Right cardiac atrium (tissue), 5 donors: ENCODE data around the gene CNTN5. TPM values are rescaled to one million over a fixed set of nuclear protein-coding genes. Genes with fewer than 3 reads are reported as not detected.

Experiments
- ATAC-seq, 2 donors: fragments of 200-7000 bp; cut with Tn5 transposase; one replicate each; pipeline versions ENCODE4 v1.8.0 to v1.9.1; 2020; ENCODE audit warnings: moderate library complexity in 2 of 2, mild to moderate bottlenecking in 1 of 2
- DNase-seq, 3 donors: peaks; one replicate each; pipeline ENCODE4 v3.0.0-alpha.2; 2020
- H3K27ac ChIP-seq: one replicate; pipeline ENCODE4 v1.5.1; 2013; ENCODE audit warnings: mild to moderate bottlenecking, low read length, control low read depth, moderate library complexity
- H3K27me3 ChIP-seq: one replicate; pipeline ENCODE4 v1.6.1; 2013; ENCODE audit not compliant: control insufficient read depth, insufficient read depth
- H3K4me1 ChIP-seq: one replicate; pipeline ENCODE4 v1.6.1; 2013; ENCODE audit warnings: low read length; ENCODE audit not compliant: control insufficient read depth, insufficient read depth
- H3K4me3 ChIP-seq: one replicate; pipeline ENCODE4 v1.5.1; 2013; ENCODE audit warnings: low read length, control low read depth
- H3K9me3 ChIP-seq: one replicate; pipeline ENCODE4 v1.6.1; 2013; ENCODE audit warnings: low read length; ENCODE audit not compliant: control insufficient read depth
- WGBS: extraction: QIAGEN DNeasy Blood & Tissue Kit; methylation state at CpG from one replicate; pipeline ENCODE4 v1.1.7; 2013; 5-methylcytosine and 5-hydroxymethylcytosine counted together
- intact Hi-C, 4 donors: fragments of 100-400 bp; cut with DNase I; formaldehyde crosslinking; loops; one replicate each; pipeline versions ENCODE4 v1.11.0 to v1.14.0; 2022 to 2023
- polyA plus RNA-seq: library from polyadenylated mRNA; stranded (reverse); fragments of 200-250 nt; gene quantifications from one replicate; pipeline ENCODE4 v1.2.3, GENCODE V29; 2013
- total RNA-seq, 4 donors: library from RNA; stranded (reverse); fragmentation: NEBNext Ultra II Directional; extraction: Animal tissue kit (Norgen Biotek cat#: 25700); gene quantifications; one replicate each; pipeline ENCODE4 v1.2.1, GENCODE V29; 2021
- donor health status: healthy with polysubstance abuse.
- donor health status: DM: no; HTN: yes; CAD: no.
- donor health status: DM: no; HTN: no; CAD: no.
- donor health status: DM: no; HTN: yes; CAD: no; lungs with severe emphysema.
- donor health status: DM: yes; HTN: yes; CAD: no.

Gene CNTN5
- total and polyA plus RNA-seq, 5 donors: under 0.01 to 0.09 (median 0.08) TPM; not detected in 2

DNA sequence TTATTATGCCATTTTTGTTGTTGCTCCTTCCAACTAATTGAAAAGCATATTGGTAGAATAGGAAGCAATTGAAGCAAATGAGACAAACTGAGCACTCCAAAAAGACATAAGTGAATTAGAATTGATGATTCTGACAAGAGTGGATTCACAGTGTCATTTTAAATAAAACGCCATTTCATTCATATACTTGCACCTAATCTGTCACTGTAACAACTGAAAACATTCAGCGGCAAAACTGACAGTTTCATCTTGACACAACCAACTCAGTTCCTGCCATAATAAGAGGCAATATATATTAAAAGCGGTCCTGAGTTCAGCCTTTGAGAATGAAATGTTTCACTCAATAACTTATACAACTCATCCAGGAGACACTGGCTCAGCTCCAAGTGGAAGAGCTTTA is 306.8 kb downstream of the CNTN5 start:
- ATAC-seq (no peak), DNase-seq (no peak)
- no peak overlapping the region for H3K27ac ChIP-seq
- no peak overlapping the region for H3K4me3 ChIP-seq
- no peaks in the 10 kb centered on the region for H3K9me3 ChIP-seq
- H3K4me1 ChIP-seq: no peaks in the 10 kb centered on the region
- 87% methylated on average over 3 of the region's 3 CpGs for WGBS
- intact Hi-C loops: no loop called here
- H3K27me3 ChIP-seq: no peaks in the 10 kb centered on the region

DNA sequence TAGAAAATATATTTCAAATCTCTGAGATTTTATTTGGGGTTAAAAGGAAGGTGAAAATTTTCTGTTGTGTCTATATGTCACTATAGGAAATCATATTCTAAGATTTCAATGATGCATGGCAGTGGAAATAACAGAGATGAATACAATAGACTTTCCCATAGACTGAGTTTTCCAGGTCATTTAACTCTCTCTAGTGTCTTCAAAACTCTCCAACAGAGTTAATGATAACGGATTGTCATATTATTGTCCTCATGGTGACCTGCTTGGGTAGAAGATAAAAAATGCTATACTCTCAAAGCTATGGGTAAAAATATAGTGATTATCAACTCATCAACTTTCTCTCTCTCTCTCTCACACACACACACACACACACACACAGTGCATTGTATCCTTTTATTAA is 312.9 kb downstream of the CNTN5 start:
- H3K4me3 ChIP-seq: no peak overlapping the region
- H3K4me1 ChIP-seq: no peaks in the 10 kb centered on the region
- ATAC-seq (no peak), DNase-seq (no peak)
- no peaks in the 10 kb centered on the region for H3K27me3 ChIP-seq
- intact Hi-C loops: no loop called here
- H3K9me3 ChIP-seq: no peaks in the 10 kb centered on the region
- H3K27ac ChIP-seq: no peak overlapping the region
- WGBS: 77% methylated on average over 1 of the region's 1 CpG

GRCh38 chr11:99343117-99343516 is 322.4 kb downstream of the CNTN5 start:
- Histone ChIP-seq H3K4me1 (no peaks in the 10 kb centered on the region), H3K27ac (no peak overlapping the region), H3K4me3 (no peak overlapping the region), H3K27me3 (no peaks in the 10 kb centered on the region), H3K9me3 (no peaks in the 10 kb centered on the region)
- no peak for DNase-seq
- WGBS: 79% methylated on average over 2 of the region's 2 CpGs
- intact Hi-C loops: no loop called here
- ATAC-seq: no peak

- no peak overlapping the region for H3K27ac ChIP-seq
- no peaks in the 10 kb centered on the region for H3K27me3 ChIP-seq
- H3K4me1 ChIP-seq: no peaks in the 10 kb centered on the region
- WGBS: 59% methylated on average over 5 of the region's 5 CpGs
- H3K4me3 ChIP-seq: no peak overlapping the region
- intact Hi-C loops: no loop called here
- ATAC-seq (no peak), DNase-seq (no peak)
- no peaks in the 10 kb centered on the region for H3K9me3 ChIP-seq
Observed at GRCh38 chr11:99349151-99349673, 328.5 kb downstream of the CNTN5 start.

- 15% methylated on average over 1 of the region's 1 CpG for WGBS
- intact Hi-C loops: no loop called here
- Histone ChIP-seq H3K27ac (no peak overlapping the region), H3K4me1 (no peaks in the 10 kb centered on the region), H3K27me3 (no peaks in the 10 kb centered on the region), H3K9me3 (no peaks in the 10 kb centered on the region), H3K4me3 (no peak overlapping the region)
- no peak for DNase-seq
- ATAC-seq: peak in 1 of 2 donors; percentile 40
Observed at GRCh38 chr11:99351624-99352023, 330.9 kb downstream of the CNTN5 start.

GRCh38 chr11:99352642-99353041 is 331.9 kb downstream of the CNTN5 start:
- WGBS: 61% methylated on average over 5 of the region's 5 CpGs
- no peaks in the 10 kb centered on the region for H3K9me3 ChIP-seq
- H3K4me1 ChIP-seq: no peaks in the 10 kb centered on the region
- no peak overlapping the region for H3K4me3 ChIP-seq
- peak in 2 of 3 donors; percentile 13 to 57 for DNase-seq
- no peaks in the 10 kb centered on the region for H3K27me3 ChIP-seq
- peak; percentile 56 to 89 for ATAC-seq
- H3K27ac ChIP-seq: no peak overlapping the region
- intact Hi-C loops: no loop called here

DNA sequence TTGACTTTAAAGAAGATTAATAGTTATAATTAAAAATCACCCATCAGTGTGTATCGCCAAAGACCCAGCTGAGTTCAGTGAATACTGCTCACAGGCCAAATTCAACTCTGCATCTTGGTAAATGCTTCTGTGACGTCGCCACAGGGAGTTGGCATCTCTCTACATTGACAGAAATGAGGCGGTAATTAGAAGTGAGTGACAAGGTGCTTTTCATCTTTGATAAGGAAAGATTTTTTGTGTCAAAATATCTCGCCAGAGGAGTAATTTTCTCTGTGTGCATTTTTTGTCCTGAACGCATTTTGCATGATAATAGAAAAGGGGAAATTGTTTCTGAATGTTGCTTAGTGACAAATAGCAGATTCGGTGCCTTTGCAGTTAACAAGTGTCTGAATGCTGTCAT is 345.8 kb downstream of the CNTN5 start:
- 83% methylated on average over 7 of the region's 7 CpGs for WGBS
- H3K27ac ChIP-seq: no peak overlapping the region
- DNase-seq: no peak
- H3K9me3 ChIP-seq: no peaks in the 10 kb centered on the region
- ATAC-seq: no peak
- no peaks in the 10 kb centered on the region for H3K27me3 ChIP-seq
- intact Hi-C loops: no loop called here
- H3K4me3 ChIP-seq: no peak overlapping the region
- no peaks in the 10 kb centered on the region for H3K4me1 ChIP-seq

- no peaks in the 10 kb centered on the region for H3K4me1 ChIP-seq
- WGBS: 62% methylated on average over 5 of the region's 5 CpGs
- no peak overlapping the region for H3K27ac ChIP-seq
- DNase-seq (no peak), ATAC-seq (no peak)
- no peaks in the 10 kb centered on the region for H3K27me3 ChIP-seq
- intact Hi-C loops: no loop called here
- H3K9me3 ChIP-seq: no peaks in the 10 kb centered on the region
- H3K4me3 ChIP-seq: no peak overlapping the region
Observed at GRCh38 chr11:99368583-99368982, 347.8 kb downstream of the CNTN5 start.

DNA sequence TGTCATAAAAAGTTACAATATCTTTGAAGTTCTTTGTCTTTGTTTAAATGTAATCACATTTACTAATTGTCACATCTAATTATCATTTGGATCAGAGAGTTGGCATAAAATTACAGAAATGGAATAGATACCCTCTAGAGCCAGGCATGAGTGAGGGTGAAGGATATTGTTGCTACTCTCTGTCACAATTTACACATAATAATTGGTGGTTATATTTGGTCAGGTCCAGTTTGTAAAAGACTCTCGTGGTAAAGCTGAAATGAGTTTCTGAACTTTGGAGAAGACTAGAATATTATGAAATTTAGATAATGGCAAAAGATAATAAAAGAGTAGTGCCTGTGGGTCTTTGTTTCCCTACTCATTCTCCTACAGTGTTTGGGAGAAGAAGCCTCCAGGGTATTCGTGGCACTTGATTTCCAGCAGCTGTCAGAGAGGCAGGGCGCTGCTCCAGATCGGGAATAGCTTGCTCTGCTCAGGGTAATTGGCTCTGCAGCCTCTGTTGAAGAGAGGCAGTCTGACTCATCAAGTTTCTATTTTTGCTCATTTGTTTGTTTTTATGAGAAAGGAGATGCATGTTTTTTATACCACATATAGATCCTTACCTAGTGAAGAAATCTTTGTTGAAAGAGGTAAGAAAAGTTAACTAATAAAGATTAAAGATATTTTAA is 349.9 kb downstream of the CNTN5 start:
- no peaks in the 10 kb centered on the region for H3K9me3 ChIP-seq
- DNase-seq (peak; percentile 26 to 83 (median 75)), ATAC-seq (peak; percentile 86 to 93)
- intact Hi-C loops: no loop called here
- no peak overlapping the region for H3K4me3 ChIP-seq
- no peaks in the 10 kb centered on the region for H3K27me3 ChIP-seq
- H3K4me1 ChIP-seq: no peaks in the 10 kb centered on the region
- WGBS: 12% methylated on average over 4 of the region's 4 CpGs
- no peak overlapping the region for H3K27ac ChIP-seq

DNA sequence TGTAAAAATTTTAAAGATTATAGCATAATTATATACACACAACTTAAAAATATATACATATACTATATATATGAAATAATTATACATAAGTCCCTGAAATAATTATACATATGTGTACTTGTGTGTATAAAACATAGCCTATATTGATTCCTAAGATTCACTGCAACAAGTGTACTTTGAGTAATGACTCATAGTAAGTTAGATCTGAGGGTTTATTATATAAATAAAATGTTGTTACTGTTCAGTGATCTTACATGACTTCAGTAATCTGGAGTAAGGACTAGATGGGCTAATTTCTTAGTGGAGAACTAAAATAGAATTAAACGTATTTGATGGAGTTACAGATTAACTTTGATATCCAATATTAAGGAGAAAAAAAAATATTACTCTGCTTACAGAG is 350.5 kb downstream of the CNTN5 start:
- H3K9me3 ChIP-seq: no peaks in the 10 kb centered on the region
- no peak for ATAC-seq
- no peaks in the 10 kb centered on the region for H3K4me1 ChIP-seq
- WGBS: 73% methylated on average over 1 of the region's 1 CpG
- DNase-seq: no peak
- H3K27me3 ChIP-seq: no peaks in the 10 kb centered on the region
- intact Hi-C loops: no loop called here
- no peak overlapping the region for H3K4me3 ChIP-seq
- H3K27ac ChIP-seq: no peak overlapping the region

- no peak for DNase-seq
- ATAC-seq: no peak
- H3K27ac ChIP-seq: no peak overlapping the region
- WGBS: 72% methylated on average over 2 of the region's 2 CpGs
- H3K4me3 ChIP-seq: no peak overlapping the region
- no peaks in the 10 kb centered on the region for H3K9me3 ChIP-seq
- no peaks in the 10 kb centered on the region for H3K27me3 ChIP-seq
- intact Hi-C loops: no loop called here
- H3K4me1 ChIP-seq: no peaks in the 10 kb centered on the region
Observed at GRCh38 chr11:99376463-99376862, 355.7 kb downstream of the CNTN5 start.
